ENCODE measurements around the gene ANP32A.
"Not testable (repeated sequence)": the region's sequence is repeated elsewhere in the genome, so short reads cannot be mapped to it uniquely, and the experiment has no call there.

DNA sequence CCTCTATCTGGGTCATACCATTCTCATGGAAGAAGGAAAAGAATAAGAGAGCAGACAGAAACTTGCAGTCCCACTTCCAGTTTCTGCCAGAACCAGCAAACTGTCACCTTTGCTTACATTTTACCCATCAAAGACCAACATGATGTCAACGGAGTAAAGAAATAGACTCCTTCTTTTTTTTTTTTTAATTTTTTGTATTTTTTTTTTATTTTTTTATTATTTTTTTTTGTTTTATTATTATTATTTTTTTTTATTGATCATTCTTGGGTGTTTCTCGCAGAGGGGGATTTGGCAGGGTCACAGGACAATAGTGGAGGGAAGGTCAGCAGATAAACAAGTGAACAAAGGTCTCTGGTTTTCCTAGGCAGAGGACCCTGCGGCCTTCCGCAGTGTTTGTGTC lies 38.0 kb upstream of the ANP32A start:
- not testable (repeated sequence) for TF ChIP-seq EZH2phosphoT487 (IDR thresholded peaks at IDR 0.05)
- TF ChIP-seq, protein P1, sequence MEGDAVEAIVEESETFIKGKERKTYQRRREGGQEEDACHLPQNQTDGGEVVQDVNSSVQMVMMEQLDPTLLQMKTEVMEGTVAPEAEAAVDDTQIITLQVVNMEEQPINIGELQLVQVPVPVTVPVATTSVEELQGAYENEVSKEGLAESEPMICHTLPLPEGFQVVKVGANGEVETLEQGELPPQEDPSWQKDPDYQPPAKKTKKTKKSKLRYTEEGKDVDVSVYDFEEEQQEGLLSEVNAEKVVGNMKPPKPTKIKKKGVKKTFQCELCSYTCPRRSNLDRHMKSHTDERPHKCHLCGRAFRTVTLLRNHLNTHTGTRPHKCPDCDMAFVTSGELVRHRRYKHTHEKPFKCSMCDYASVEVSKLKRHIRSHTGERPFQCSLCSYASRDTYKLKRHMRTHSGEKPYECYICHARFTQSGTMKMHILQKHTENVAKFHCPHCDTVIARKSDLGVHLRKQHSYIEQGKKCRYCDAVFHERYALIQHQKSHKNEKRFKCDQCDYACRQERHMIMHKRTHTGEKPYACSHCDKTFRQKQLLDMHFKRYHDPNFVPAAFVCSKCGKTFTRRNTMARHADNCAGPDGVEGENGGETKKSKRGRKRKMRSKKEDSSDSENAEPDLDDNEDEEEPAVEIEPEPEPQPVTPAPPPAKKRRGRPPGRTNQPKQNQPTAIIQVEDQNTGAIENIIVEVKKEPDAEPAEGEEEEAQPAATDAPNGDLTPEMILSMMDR (IDR thresholded peaks at IDR 0.05), result not testable (repeated sequence)

Measured in neural progenitor cell (in vitro differentiated cells).